ENCODE results near the gene WRAP53. TPM values are rescaled to one million over a fixed set of nuclear protein-coding genes. Genes with fewer than 3 reads are reported as not detected.

The WRAP53 gene
- polyA plus RNA-seq, 1 donor (not counting 4 experiments of a cell fraction or from before 2014, with no cell fraction given), result 8.2 TPM

- H3K79me2 ChIP-seq (ENCODE audit: control insufficient read depth, insufficient read depth, low read length), result no peaks in the 10 kb centered on the region
- H3K4me2 ChIP-seq (ENCODE audit: control insufficient read depth, extremely low read depth, insufficient read depth, low read depth, low read length), result no peak overlapping the region
- H2AFZ ChIP-seq (ENCODE audit: control insufficient read depth, low read length), result no peak overlapping the region
- dilution Hi-C loops (cut with MboI; ENCODE audit: extremely low pct_ligation_motif_present, low sequenced_read_pairs), result no loop called here
- FAIRE-seq (no peak), DNase-seq (ENCODE audit: low read depth, low spot score) (no peak)
- no peaks in the 10 kb centered on the region for H3K36me3 ChIP-seq (ENCODE audit: control insufficient read depth in 2 of 2, extremely low read depth in 1 of 2, insufficient read depth in 2 of 2, low read length in 2 of 2)
- peaks cover 18% of the 10 kb centered on the region for H3K27me3 ChIP-seq (ENCODE audit: control insufficient read depth, extremely low read depth, insufficient read depth, low read length)
- H3K9ac ChIP-seq (ENCODE audit: control insufficient read depth, extremely low read depth, insufficient read depth, low read length), result no peak overlapping the region
- H3K4me3 ChIP-seq (ENCODE audit: control insufficient read depth in 2 of 3, extremely low read depth in 1 of 3, insufficient read depth in 2 of 3, low read depth in 1 of 3, low read length in 3 of 3), result no peak overlapping the region
- TF ChIP-seq EZH2 (IDR thresholded peaks at IDR 0.05; ENCODE audit: low read length), result no peak
- TF ChIP-seq, protein P1, sequence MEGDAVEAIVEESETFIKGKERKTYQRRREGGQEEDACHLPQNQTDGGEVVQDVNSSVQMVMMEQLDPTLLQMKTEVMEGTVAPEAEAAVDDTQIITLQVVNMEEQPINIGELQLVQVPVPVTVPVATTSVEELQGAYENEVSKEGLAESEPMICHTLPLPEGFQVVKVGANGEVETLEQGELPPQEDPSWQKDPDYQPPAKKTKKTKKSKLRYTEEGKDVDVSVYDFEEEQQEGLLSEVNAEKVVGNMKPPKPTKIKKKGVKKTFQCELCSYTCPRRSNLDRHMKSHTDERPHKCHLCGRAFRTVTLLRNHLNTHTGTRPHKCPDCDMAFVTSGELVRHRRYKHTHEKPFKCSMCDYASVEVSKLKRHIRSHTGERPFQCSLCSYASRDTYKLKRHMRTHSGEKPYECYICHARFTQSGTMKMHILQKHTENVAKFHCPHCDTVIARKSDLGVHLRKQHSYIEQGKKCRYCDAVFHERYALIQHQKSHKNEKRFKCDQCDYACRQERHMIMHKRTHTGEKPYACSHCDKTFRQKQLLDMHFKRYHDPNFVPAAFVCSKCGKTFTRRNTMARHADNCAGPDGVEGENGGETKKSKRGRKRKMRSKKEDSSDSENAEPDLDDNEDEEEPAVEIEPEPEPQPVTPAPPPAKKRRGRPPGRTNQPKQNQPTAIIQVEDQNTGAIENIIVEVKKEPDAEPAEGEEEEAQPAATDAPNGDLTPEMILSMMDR (optimal IDR thresholded peaks at IDR 0.05 in 1 of 3, IDR thresholded peaks at IDR 0.05 in 1 of 3, conservative IDR thresholded peaks at IDR 0.05 in 1 of 3; ENCODE audit: extremely low read depth in 1 of 3, insufficient read depth in 2 of 3, low read length in 3 of 3), result no peak
- H3K27ac ChIP-seq (ENCODE audit: control insufficient read depth, insufficient read depth, low read length), result no peak overlapping the region
- no peaks in the 10 kb centered on the region for H3K4me1 ChIP-seq (ENCODE audit: control insufficient read depth, extremely low read depth, insufficient read depth, low read length)
- no peaks in the 10 kb centered on the region for H3K9me3 ChIP-seq (ENCODE audit: control insufficient read depth, low read depth, low read length)
- no peaks in the 10 kb centered on the region for H3K9me1 ChIP-seq (ENCODE audit: control insufficient read depth, extremely low read depth, insufficient read depth, low read length)
- H4K20me1 ChIP-seq (ENCODE audit: control insufficient read depth, extremely low read depth, insufficient read depth, low read length), result no peaks in the 10 kb centered on the region
Measured at GRCh38 chr17:7732981-7733539, 44.8 kb downstream of the WRAP53 start.

DNA sequence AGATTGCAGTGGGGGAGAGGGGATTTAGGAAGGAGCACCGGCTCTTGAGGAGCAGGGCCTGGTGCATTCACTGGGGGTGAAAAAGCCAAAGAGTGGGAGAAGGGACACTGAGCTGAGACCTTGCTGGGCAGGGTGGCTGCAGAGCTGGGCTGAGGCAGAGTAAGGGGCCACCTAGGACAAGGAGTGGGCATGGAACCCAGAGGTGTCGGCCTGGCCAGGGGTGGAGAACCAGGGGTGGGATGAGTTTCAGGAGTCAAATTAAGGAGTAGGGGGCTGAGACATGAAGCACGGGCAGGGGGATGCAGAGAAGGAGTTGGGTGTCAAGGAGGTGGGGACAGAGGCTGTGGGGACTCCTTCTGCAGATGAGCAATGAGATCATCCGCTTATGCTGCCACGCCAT lies 49.3 kb downstream of the WRAP53 start:
- no peak for DNase-seq (ENCODE audit: low read depth, low spot score)

More for the DNA sequence above, 49.3 kb downstream of the WRAP53 start:
- Histone ChIP-seq H3K4me2 (ENCODE audit: control insufficient read depth, extremely low read depth, insufficient read depth, low read depth, low read length) (no peak overlapping the region), H3K4me3 (ENCODE audit: control insufficient read depth in 2 of 3, extremely low read depth in 1 of 3, insufficient read depth in 2 of 3, low read depth in 1 of 3, low read length in 3 of 3) (no peak overlapping the region), H3K4me1 (ENCODE audit: control insufficient read depth, extremely low read depth, insufficient read depth, low read length) (peaks cover 2% of the 10 kb centered on the region), H3K27ac (ENCODE audit: control insufficient read depth, insufficient read depth, low read length) (no peak overlapping the region), H3K27me3 (ENCODE audit: control insufficient read depth, extremely low read depth, insufficient read depth, low read length) (peaks cover 29% of the 10 kb centered on the region), H3K9ac (ENCODE audit: control insufficient read depth, extremely low read depth, insufficient read depth, low read length) (no peak overlapping the region), H2AFZ (ENCODE audit: control insufficient read depth, low read length) (no peak overlapping the region), H3K9me1 (ENCODE audit: control insufficient read depth, extremely low read depth, insufficient read depth, low read length) (no peaks in the 10 kb centered on the region), H4K20me1 (ENCODE audit: control insufficient read depth, extremely low read depth, insufficient read depth, low read length) (no peaks in the 10 kb centered on the region), H3K9me3 (ENCODE audit: control insufficient read depth, low read depth, low read length) (no peaks in the 10 kb centered on the region), H3K36me3 (ENCODE audit: control insufficient read depth in 2 of 2, extremely low read depth in 1 of 2, insufficient read depth in 2 of 2, low read length in 2 of 2) (no peaks in the 10 kb centered on the region), H3K79me2 (ENCODE audit: control insufficient read depth, insufficient read depth, low read length) (no peaks in the 10 kb centered on the region)
- dilution Hi-C loops (cut with MboI; ENCODE audit: extremely low pct_ligation_motif_present, low sequenced_read_pairs), result no loop called here
- FAIRE-seq, result no peak
- TF ChIP-seq, protein P1 (optimal IDR thresholded peaks at IDR 0.05 in 1 of 3, IDR thresholded peaks at IDR 0.05 in 1 of 3, conservative IDR thresholded peaks at IDR 0.05 in 1 of 3; ENCODE audit: extremely low read depth in 1 of 3, insufficient read depth in 2 of 3, low read length in 3 of 3), result no peak
- no peak for TF ChIP-seq EZH2 (IDR thresholded peaks at IDR 0.05; ENCODE audit: low read length)
